Measurements from ENCODE around the gene GPR39.
A peak's percentile ranks its signal among the peaks of the same experiment; 100 is the strongest.

GPR39 gene

DNA sequence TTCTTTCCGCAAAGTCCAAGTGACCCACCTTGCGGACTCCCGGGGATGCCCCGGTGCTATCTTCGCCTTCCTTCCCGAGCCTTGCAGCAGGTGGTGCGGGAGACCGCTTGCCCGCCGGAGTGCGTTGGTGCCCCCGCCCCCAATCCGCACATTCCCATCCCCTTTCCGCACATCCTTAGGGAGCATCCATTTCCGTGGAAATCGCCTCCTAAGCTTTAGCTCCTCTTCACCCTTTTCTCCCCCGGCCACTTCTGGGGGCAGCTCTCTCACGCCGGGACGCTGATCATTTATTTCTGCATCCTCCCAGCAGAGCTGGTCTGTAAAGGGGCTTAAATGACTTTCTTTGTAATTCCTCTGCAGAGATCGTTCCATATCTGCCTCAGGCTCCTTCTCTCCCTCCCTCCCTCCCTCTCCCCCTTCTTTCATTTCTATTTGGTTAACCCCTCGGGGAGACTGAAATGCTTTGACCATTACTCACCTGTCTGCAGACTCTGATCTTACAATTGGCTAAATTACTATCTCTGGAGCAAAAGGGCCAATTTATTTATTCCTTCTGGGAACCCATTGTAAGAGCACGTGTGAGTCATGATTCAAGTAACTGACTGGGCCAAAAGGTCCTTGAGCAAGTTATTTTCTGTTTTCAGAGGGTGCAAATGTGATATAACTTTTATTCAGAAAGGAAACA is 254.7 kb downstream of the GPR39 start:
- peak; percentile 7 for DNase-seq (ENCODE audit: low spot score)

DNA sequence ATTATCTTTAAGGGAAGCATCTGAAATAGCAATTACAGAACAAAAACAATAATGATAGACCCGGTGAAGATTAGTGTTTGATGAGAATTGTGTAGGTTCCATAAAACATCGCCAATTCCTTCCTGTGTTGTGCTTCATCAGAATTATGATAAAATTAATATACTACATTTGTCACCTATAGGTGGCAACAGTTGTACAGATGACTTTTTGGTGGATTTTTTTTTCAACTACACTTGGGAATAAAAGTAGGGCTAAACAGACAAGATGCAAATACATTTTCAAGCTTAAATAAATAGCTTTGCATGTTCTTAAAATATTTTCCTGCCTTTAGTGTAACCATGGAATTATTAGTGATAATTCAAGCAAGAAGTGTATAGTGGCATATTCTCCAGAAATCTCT is 260.4 kb downstream of the GPR39 start:
- DNase-seq (ENCODE audit: low spot score), result no peak

- no peak for DNase-seq (ENCODE audit: low spot score)
Observed at GRCh38 chr2:132677661-132678060, 261.1 kb downstream of the GPR39 start.

GRCh38 chr2:132678483-132678882 is 261.9 kb downstream of the GPR39 start:
- no peak for DNase-seq (ENCODE audit: low spot score)

DNA sequence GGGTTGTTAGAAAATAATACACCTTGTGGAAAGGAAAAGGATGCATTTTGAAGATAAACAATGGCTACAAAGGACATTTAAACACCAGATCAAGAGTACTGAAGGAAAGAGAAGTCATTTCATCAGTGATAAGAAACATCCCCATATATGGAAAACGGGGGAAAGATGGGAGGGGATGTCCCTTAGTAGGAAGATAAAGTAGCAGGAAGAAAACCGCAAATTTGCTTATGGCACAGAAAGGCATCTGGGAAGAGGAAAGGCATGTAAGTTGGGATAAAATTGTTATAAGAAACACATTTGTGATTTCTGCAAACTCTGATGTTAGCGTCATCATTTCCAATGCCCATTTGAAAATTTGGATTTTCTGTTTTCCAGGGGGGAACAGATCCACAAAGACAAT is 263.9 kb downstream of the GPR39 start:
- no peak for DNase-seq (ENCODE audit: low spot score)

DNA sequence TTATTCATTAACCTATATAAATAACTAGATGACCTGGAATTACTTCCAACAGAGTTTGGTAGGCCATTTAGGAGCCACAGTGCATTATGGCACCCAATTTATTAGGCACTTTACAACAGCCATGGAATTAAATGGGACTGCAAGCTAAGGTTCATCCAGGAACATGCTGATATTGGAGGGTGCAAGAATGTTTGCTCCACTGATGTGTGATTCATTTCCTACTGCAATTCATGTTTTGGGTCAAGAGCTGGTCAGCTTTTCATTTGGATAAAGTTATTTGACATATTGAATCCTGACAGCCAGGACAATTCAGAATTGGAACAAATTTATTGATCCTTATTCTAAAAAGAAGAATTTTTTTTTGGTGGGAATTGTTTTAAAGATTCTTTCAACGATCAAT is 265.2 kb downstream of the GPR39 start:
- DNase-seq (ENCODE audit: low spot score), result no peak

DNA sequence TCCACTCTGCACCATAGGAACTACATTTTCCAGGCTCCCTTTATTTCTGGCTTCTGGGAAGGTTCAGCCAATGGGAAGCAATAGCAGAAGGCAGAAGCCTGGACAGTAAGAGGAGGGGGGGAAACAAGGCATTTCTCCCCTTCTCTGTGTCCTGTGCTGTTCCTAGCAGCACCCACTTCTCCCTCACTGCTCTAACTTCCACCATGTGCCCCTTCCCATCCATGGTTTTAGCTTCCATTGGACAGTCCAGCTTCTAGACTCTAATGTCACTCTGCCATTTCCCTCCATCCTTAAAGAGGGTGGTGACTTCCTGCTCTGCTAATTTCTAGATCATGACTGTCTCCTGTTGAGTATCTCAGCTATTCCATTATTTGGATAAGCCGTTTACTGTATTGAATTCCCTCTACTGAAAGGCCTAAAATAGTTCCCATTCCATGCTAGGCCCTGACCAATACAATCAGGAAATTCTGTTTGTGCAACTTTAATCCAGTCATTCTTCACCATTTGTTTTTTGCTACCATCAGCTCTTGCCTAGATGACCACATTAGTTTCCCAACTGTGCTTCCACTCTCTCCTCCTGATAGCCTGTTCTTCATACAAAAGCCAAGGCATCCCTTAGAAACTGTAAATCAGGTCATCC is 274.2 kb downstream of the GPR39 start:
- no peak for DNase-seq (ENCODE audit: low spot score)

GRCh38 chr2:132691556-132691955 is 275.0 kb downstream of the GPR39 start:
- no peak for DNase-seq (ENCODE audit: low spot score)

DNA sequence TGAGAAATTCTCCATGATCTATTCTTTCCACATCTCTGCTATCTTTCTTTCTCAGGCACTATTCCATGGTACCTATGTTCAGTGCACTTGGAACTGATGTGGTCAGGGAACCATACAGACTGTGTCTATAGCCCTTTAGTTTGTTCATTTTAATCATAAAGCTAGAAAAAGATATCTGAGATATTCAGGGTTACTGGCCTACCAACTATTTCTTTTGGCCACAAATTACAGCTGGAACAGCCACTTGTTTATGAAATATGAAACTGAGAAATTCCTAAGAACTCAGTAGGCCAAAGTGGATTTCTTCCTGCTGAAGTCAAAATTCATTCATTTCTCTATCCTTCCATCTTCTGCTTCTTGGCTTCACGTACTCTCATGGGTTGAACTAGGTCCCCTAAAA is 276.2 kb downstream of the GPR39 start:
- no peak for DNase-seq (ENCODE audit: low spot score)

Data from LoVo (cell line).